Measurements from ENCODE around the gene LYZL4.
A peak's percentile ranks its signal among the peaks of the same experiment; 100 is the strongest.

LYZL4 gene

GRCh38 chr3:42425736-42426407 is 15.5 kb upstream of the LYZL4 start:
- DNase-seq = no peak

GRCh38 chr3:42424911-42425310 is 14.5 kb upstream of the LYZL4 start:
- no peak for DNase-seq

GRCh38 chr3:42421818-42422796 is 11.7 kb upstream of the LYZL4 start:
- DNase-seq = no peak

- DNase-seq = no peak
Observed at GRCh38 chr3:42419563-42419962, 9.2 kb upstream of the LYZL4 start.

GRCh38 chr3:42412526-42413155 is 2.2 kb upstream of the LYZL4 start:
- DNase-seq = no peak

GRCh38 chr3:42411429-42411828 is 1.0 kb upstream of the LYZL4 start:
- no peak for DNase-seq

- DNase-seq = no peak
Observed at GRCh38 chr3:42408156-42408555, 2.3 kb downstream of the LYZL4 start.

- DNase-seq = no peak
Observed at GRCh38 chr3:42406727-42407450, 3.5 kb downstream of the LYZL4 start.

GRCh38 chr3:42405857-42406256 is 4.6 kb downstream of the LYZL4 start:
- DNase-seq = no peak

GRCh38 chr3:42403737-42404136 is 6.7 kb downstream of the LYZL4 start:
- DNase-seq = no peak

- no peak for DNase-seq
Observed at GRCh38 chr3:42402394-42403096, 7.9 kb downstream of the LYZL4 start.

GRCh38 chr3:42398080-42398479 is 12.3 kb downstream of the LYZL4 start:
- DNase-seq = no peak

GRCh38 chr3:42397644-42398043 is 12.8 kb downstream of the LYZL4 start:
- no peak for DNase-seq

GRCh38 chr3:42394579-42395288 is 15.7 kb downstream of the LYZL4 start:
- peak; percentile 44 for DNase-seq

- DNase-seq = no peak
Observed at GRCh38 chr3:42387802-42388651, 22.4 kb downstream of the LYZL4 start.

GRCh38 chr3:42381551-42382082 is 28.8 kb downstream of the LYZL4 start:
- DNase-seq = no peak

GRCh38 chr3:42377681-42378080 is 32.7 kb downstream of the LYZL4 start:
- no peak for DNase-seq

- no peak for DNase-seq
Observed at GRCh38 chr3:42376344-42376798, 34.0 kb downstream of the LYZL4 start.

- no peak for DNase-seq
Observed at GRCh38 chr3:42375121-42375800, 35.1 kb downstream of the LYZL4 start.

GRCh38 chr3:42371776-42372175 is 38.6 kb downstream of the LYZL4 start:
- no peak for DNase-seq

Data from NCI-H510A treated with DMSO at 0.1 percent for 48 hours (cell line).